ENCODE measurements around the gene KMT2E. TPM values are rescaled to one million over a fixed set of nuclear protein-coding genes. Genes with fewer than 3 reads are reported as not detected.
A peak's percentile ranks its signal among the peaks of the same experiment; 100 is the strongest.

KMT2E gene
- total RNA-seq, 2 experiments from 2014 or later: 63.3 to 63.4 TPM

DNA sequence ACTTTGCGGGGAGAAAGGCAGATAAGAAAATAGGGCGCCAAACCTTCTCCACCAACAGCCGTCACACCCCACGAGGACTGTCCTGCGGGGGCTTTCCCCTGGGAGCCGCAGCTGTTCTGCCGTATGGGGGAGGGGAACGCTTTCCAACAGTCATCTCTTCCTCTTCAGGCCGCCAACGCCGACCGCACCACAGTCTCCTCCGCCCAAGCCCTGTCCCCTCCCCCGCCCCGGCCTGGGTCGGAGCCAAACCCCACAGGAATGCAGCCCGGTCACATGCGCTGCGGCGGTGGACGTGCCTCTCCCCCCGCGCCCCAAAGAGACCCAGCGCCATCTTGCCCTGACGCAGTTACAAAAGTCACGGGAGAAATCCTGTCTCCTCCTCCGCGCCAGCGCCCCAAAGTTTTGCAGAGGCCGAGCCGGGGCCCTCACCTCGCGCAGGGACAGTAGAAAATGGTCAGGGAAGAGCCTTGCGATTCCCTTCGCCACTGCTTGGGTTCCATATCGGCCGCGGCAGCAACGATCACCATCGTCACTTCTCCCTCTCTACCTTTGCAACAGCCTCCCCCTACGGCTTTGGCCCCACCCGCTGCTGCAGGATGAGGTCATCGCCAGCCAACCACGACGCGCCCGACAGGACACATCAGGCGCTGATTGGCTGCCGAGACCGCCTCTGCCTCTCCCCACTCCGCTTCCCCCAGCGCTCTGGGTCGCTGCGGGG, 1.3 kb upstream of the KMT2E start:
- H3K27me3 Mint-ChIP-seq (ENCODE audit: low read depth): no peaks in the 10 kb centered on the region
- H3K9me3 Mint-ChIP-seq: no peaks in the 10 kb centered on the region
- CTCF ChIA-PET: interaction anchor here (14.2 kb wide), 1 partner anchor 31 kb away, joined by 140 read pairs; no protein-coding TSS in a partner anchor
- peaks cover 27% of the 10 kb centered on the region for H3K4me1 Mint-ChIP-seq (ENCODE audit: low read depth)
- intact Hi-C loops (cut with micrococcal nuclease): loop anchor here (1.0 to 5.0 kb wide), 17 partner anchors 29 to 1666 kb away; partner anchors contain the start of genes PSMC2, PUS7, RINT1 and SRPK2
- H3K4me3 Mint-ChIP-seq: peak overlapping the region; percentile 95
- peak; percentile 100 for DNase-seq
- H3K36me3 Mint-ChIP-seq (ENCODE audit: low read depth): peaks cover 82% of the 10 kb centered on the region
- H3K27ac Mint-ChIP-seq: peak overlapping the region; percentile 99

DNA sequence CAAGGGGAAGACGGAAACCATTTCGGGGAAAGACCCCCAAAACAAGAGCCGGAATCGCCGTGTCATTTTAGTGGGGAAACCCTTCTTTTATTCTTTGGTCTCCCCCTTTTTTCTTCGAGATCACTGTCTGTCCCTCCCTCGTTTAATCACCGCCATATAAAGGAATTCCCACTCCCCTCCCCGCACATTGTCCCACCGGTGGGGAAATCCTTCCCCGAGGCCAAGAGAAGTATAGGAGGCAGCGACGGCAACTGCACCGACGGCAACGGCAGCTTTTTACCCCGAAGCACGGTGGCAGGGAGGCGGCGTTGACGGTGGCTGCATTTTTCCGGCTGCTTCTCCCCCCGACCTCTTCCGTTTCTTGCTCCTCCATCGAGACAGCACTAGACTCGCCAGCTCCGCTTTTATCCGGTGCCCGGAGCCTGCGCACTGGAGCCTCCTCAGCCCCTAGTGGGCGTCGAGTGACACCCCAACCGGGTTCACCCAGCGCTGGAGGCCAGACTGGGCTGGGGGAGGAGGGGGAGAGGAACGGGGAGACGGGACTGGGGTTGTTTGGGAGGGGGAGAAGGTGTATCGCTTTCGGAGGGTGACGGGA, 687 bp upstream of the KMT2E start:
- CTCF ChIA-PET: interaction anchor here (14.2 kb wide), 1 partner anchor 32 kb away, joined by 140 read pairs; no protein-coding TSS in a partner anchor
- Mint-ChIP-seq H3K9me3 (no peaks in the 10 kb centered on the region), H3K4me1 (ENCODE audit: low read depth) (peaks cover 25% of the 10 kb centered on the region), H3K27ac (peak overlapping the region; percentile 99), H3K4me3 (peak overlapping the region; percentile 95), H3K27me3 (ENCODE audit: low read depth) (no peaks in the 10 kb centered on the region), H3K36me3 (ENCODE audit: low read depth) (peaks cover 79% of the 10 kb centered on the region)
- intact Hi-C loops (cut with micrococcal nuclease): loop anchor here (1.0 to 5.0 kb wide), 13 partner anchors 68 to 1667 kb away; partner anchors contain the start of genes PSMC2, PUS7, RINT1 and SRPK2
- DNase-seq: peak; percentile 94

DNA sequence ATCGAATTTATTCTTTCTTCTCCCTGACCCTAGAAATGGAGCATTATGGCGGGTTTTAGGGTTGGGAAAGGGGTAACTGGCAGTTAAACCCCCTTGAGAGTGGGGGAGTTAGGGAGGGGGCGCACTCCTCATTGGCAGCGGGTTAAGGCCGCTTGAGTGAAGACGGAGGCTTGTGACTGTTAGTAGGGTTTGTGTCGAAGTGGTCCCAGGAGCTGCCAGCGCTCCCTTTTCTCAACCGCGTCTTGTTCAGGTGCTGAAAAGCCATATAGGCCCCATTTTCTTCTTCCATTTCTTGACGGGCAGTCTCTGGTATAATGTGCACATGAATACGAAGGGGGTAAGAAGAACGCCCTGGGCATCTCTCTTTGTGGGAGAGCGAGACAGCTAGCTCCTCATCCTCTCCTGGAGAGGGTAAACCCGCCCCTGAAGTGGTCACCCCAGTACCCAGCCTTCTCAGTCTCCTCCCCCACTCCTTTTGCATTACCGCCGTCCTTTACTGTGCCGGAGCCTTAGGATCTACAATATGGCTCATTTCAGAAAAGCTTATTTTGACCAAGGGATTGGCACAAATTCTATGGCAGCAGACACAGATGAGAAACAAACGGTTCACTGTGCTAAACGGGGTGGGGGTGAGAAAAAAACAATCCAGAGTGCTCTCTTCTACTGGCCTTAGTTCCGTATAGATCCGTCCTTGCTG, 836 bp downstream of the KMT2E start:
- DNase-seq: peak; percentile 73
- CTCF ChIA-PET: interaction anchor here (0.6 to 14.2 kb wide), 5 partner anchors 10 to 33 kb away, joined by 3 to 140 read pairs (median 3); no protein-coding TSS in a partner anchor
- H3K36me3 Mint-ChIP-seq (ENCODE audit: low read depth): peaks cover 68% of the 10 kb centered on the region
- intact Hi-C loops (cut with micrococcal nuclease): loop anchor here (5.0 kb wide), 4 partner anchors 372 to 792 kb away; partner anchors contain the start of gene SRPK2
- peaks cover 20% of the 10 kb centered on the region for H3K4me1 Mint-ChIP-seq (ENCODE audit: low read depth)
- H3K27me3 Mint-ChIP-seq (ENCODE audit: low read depth): no peaks in the 10 kb centered on the region
- peak overlapping the region; percentile 99 for H3K27ac Mint-ChIP-seq
- H3K4me3 Mint-ChIP-seq: peak overlapping the region; percentile 95
- H3K9me3 Mint-ChIP-seq: no peaks in the 10 kb centered on the region

DNA sequence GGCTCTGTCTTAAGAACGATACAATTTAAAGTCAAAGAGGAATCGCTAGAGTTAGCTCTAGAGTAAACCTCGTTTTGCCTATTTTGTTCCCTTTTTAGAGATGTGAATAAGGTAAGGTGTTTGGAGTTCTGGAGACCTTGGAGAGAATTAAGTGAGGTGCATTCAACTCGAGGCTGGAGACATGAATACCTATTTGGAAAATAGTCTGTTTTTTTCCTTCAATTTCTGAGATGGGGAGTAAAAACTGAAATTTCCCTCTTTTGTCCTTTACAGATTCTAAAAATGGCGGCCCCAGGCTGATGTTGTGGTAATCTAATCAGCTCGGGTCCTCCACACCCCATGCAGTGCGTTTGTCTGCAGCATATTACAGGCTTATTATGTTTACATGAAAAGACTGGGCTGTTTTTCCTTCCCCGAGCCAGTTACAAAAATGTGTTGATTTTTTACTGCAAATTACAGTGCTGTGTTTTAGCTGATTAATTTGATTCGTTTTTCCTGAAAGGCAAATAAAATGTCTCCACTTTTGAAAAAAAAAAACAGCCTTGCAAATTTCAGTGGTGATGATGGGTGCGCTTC, 1.5 kb downstream of the KMT2E start:
- DNase-seq: peak; percentile 56
- H3K36me3 Mint-ChIP-seq (ENCODE audit: low read depth): peaks cover 63% of the 10 kb centered on the region
- no peaks in the 10 kb centered on the region for H3K27me3 Mint-ChIP-seq (ENCODE audit: low read depth)
- H3K9me3 Mint-ChIP-seq: no peaks in the 10 kb centered on the region
- H3K4me1 Mint-ChIP-seq (ENCODE audit: low read depth): peaks cover 22% of the 10 kb centered on the region
- peak overlapping the region; percentile 99 for H3K27ac Mint-ChIP-seq
- H3K4me3 Mint-ChIP-seq: peak overlapping the region; percentile 95
- CTCF ChIA-PET: interaction anchor here (0.5 to 14.2 kb wide), 5 partner anchors 11 to 190 kb away, joined by 3 to 140 read pairs (median 4); no protein-coding TSS in a partner anchor
- intact Hi-C loops (cut with micrococcal nuclease): no loop called here

DNA sequence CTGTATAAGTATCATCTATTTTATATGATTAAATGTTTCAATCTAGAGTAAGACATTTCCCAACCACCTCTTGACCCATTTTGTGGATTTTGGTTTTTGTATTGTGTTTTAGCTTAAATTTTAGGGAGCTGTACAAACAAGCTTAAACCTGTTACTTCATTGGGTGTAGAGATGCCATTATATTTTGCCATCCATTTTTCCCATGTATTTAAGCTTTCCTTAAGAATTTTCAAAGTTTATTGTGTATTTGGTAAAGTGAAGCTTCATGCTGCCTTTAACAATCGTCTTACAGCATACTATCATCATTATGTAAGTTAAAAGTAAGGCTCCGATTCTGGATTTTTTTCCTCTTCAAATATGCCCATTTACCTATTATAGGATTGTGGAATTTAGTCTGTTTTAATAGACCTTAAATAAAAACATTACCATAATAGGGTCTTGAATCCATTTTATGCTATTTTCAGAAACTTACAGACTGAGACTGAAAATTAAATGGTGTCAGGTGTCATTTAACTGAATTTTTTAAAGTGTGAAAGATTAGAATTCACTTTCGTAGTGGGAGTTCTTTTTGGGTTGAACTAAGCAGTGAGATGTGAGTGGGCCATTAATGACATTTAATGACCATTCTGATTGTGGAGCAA, 2.2 kb downstream of the KMT2E start:
- peaks cover 56% of the 10 kb centered on the region for H3K36me3 Mint-ChIP-seq (ENCODE audit: low read depth)
- H3K27me3 Mint-ChIP-seq (ENCODE audit: low read depth): no peaks in the 10 kb centered on the region
- H3K27ac Mint-ChIP-seq: peak overlapping the region; percentile 99
- H3K4me1 Mint-ChIP-seq (ENCODE audit: low read depth): peaks cover 29% of the 10 kb centered on the region
- intact Hi-C loops (cut with micrococcal nuclease): no loop called here
- DNase-seq: no peak
- CTCF ChIA-PET: interaction anchor here (0.5 to 14.2 kb wide), 3 partner anchors 10 to 189 kb away, joined by 4 to 140 read pairs (median 4); no protein-coding TSS in a partner anchor
- H3K4me3 Mint-ChIP-seq: peak overlapping the region; percentile 95
- H3K9me3 Mint-ChIP-seq: no peaks in the 10 kb centered on the region

DNA sequence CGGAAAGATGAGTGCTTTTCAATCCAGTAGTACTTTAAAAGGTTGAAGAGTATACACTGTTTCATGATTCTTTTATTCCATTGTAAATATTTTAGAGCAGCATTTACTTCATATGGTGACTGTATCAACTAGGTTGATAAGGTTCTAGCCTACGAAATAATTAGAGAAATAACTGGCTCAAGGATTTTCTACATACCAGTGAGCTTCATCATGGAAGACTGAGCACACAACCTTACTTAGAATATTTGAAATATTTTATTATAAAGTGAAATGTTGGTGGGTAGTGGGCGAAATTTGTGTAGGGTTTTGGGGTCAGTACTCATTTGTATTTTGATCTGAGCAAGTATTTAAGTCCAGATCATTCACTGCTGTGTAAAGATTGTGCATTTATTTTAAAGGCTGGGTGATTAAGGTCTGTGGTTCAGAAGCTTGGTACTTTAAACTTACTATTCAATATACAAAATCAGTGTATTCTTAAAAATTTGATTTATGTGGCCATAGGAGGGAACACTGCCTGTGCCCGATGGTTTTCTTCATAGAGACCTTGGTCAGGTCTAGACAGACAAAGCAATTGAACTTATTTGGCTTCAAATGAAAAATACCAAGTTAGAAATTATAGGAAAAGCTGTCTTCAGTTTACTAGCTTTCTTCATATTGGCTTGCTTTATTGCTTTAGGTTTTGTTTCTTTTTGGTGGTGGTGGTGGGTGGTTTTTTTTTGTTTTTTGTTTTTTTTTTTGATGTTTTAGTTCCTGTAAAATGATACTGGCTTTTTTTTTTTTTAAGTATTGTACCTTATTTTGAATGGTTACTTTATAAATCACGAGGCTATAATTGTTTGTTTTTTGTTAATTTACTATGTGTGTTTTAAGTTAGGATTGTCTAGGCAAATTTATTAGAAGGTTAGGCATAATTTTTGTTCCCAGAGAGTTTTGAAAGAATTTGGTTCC, 3.0 kb downstream of the KMT2E start:
- no peak for DNase-seq
- peaks cover 36% of the 10 kb centered on the region for H3K4me1 Mint-ChIP-seq (ENCODE audit: low read depth)
- H3K27ac Mint-ChIP-seq: peak overlapping the region; percentile 99
- peaks cover 49% of the 10 kb centered on the region for H3K36me3 Mint-ChIP-seq (ENCODE audit: low read depth)
- no peaks in the 10 kb centered on the region for H3K27me3 Mint-ChIP-seq (ENCODE audit: low read depth)
- CTCF ChIA-PET: interaction anchor here (14.2 kb wide), 1 partner anchor 35 kb away, joined by 140 read pairs; no protein-coding TSS in a partner anchor
- peak overlapping the region; percentile 95 for H3K4me3 Mint-ChIP-seq
- H3K9me3 Mint-ChIP-seq: no peaks in the 10 kb centered on the region
- intact Hi-C loops (cut with micrococcal nuclease): no loop called here

DNA sequence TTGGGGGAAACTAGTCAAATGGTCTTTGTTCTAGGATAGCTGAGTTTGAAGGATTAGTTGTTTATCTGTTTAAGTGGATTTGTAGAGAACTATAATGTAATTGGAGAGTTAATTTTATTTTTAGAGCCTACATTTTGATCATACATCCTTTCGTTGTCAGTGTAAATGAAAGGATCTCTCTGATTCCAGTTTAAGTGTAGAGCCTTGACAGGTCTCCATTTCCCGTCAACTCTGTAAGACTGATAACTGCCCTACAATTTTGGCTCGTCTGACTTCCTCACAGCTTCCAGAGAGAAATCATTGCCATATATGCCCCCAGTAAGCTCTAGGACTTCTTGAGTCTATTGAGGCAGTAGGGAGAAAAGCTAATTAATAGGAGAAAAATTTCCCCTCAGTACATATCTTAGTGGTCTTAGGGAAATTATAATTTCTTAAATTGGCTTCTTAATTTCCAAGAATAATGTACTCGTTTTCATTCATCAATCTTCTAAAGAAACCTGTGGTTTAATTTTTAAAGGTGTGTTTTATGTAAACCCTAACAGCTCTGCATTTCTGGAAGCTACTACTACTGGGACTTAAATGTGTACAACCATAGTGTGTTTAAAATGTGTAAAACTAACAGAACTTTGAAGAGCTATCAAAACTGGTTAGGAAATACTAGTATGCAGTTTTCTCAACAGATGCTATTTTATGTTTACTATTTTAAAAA, 3.8 kb downstream of the KMT2E start:
- Mint-ChIP-seq H3K27me3 (ENCODE audit: low read depth) (no peaks in the 10 kb centered on the region), H3K27ac (peak overlapping the region; percentile 99), H3K36me3 (ENCODE audit: low read depth) (peaks cover 42% of the 10 kb centered on the region), H3K9me3 (no peaks in the 10 kb centered on the region), H3K4me1 (ENCODE audit: low read depth) (peaks cover 43% of the 10 kb centered on the region), H3K4me3 (peak overlapping the region; percentile 95)
- intact Hi-C loops (cut with micrococcal nuclease): no loop called here
- CTCF ChIA-PET: interaction anchor here (1.0 to 14.2 kb wide), 2 partner anchors 8 to 36 kb away, joined by 3 to 140 read pairs; no protein-coding TSS in a partner anchor
- DNase-seq: no peak

DNA sequence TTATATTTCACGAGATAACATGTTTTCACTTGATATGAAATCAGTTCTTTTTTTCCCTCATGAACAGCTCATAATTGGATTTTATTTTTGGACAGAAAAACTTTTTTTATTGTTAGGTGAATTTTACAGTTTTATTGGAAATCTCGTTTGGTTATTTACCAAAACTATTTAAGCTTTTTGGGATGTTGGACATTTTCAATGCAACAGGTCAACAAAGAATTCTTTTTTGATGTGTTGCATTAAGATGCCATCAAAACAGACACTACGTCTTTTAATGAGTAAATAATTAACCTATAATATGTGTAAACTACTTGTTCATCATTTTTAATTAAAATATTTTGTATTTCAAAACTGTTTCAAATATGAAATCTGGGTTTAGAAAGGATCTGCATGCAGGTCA, 5.3 kb downstream of the KMT2E start:
- no peaks in the 10 kb centered on the region for H3K27me3 Mint-ChIP-seq (ENCODE audit: low read depth)
- peaks cover 32% of the 10 kb centered on the region for H3K36me3 Mint-ChIP-seq (ENCODE audit: low read depth)
- CTCF ChIA-PET: interaction anchor here (0.6 kb wide), 1 partner anchor 504 kb away, joined by 3 read pairs; no protein-coding TSS in a partner anchor
- peaks cover 53% of the 10 kb centered on the region for H3K4me1 Mint-ChIP-seq (ENCODE audit: low read depth)
- H3K27ac Mint-ChIP-seq: no peak overlapping the region
- intact Hi-C loops (cut with micrococcal nuclease): no loop called here
- no peak for DNase-seq
- no peaks in the 10 kb centered on the region for H3K9me3 Mint-ChIP-seq
- H3K4me3 Mint-ChIP-seq: peak overlapping the region; percentile 24

DNA sequence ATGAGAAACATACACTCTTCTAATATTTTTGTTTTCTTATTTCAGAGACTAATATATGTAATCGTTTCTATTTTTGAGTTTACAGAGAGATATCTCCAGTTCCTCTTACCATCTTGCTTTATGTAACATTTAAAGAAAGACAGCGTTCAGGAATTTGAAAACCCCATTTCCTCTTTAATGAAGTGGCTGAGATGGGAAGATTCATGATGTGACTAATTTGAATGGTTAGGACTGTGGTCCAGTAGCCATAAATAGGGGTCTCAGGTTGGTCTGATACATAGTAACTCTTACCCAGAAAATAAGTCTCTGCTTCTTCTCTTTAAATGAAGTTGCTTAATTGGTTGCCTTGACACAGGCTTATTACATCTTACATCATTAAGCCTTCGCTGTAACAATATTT, 6.9 kb downstream of the KMT2E start:
- DNase-seq: no peak
- H3K9me3 Mint-ChIP-seq: no peaks in the 10 kb centered on the region
- intact Hi-C loops (cut with micrococcal nuclease): loop anchor here (1.0 to 2.0 kb wide), 2 partner anchors 9 to 14 kb away; no protein-coding TSS in a partner anchor
- H3K4me1 Mint-ChIP-seq (ENCODE audit: low read depth): peaks cover 70% of the 10 kb centered on the region
- peak overlapping the region; percentile 20 for H3K4me3 Mint-ChIP-seq
- peaks cover 16% of the 10 kb centered on the region for H3K36me3 Mint-ChIP-seq (ENCODE audit: low read depth)
- no peaks in the 10 kb centered on the region for H3K27me3 Mint-ChIP-seq (ENCODE audit: low read depth)
- no peak overlapping the region for H3K27ac Mint-ChIP-seq
- CTCF ChIA-PET: interaction anchor here (0.8 to 1.0 kb wide), 3 partner anchors 11 to 40 kb away, joined by 3 to 5 read pairs (median 3); no protein-coding TSS in a partner anchor

DNA sequence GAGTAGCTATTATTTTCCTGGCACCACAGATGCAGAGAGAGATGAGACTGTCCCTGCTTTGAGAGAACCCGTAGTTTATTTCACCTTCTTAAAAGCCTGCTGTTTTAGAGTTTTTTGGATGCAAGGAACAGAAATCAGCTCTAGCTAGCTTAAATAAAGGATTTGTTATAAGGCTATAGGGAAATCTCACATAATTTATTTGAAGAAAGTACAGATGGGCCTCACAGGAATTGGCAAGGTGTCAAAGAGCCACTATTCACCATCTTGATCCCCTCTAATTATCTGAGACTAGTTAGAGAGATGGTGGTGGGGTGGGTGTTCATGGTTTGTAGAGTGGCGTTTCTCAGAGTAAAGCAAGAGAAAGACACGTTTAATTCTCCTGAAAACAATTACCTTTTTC, 7.3 kb downstream of the KMT2E start:
- Mint-ChIP-seq H3K27ac (no peak overlapping the region), H3K36me3 (ENCODE audit: low read depth) (peaks cover 12% of the 10 kb centered on the region), H3K4me3 (no peak overlapping the region), H3K27me3 (ENCODE audit: low read depth) (no peaks in the 10 kb centered on the region), H3K9me3 (no peaks in the 10 kb centered on the region), H3K4me1 (ENCODE audit: low read depth) (peaks cover 74% of the 10 kb centered on the region)
- intact Hi-C loops (cut with micrococcal nuclease): loop anchor here (1.0 to 2.0 kb wide), 2 partner anchors 9 to 15 kb away; no protein-coding TSS in a partner anchor
- DNase-seq: no peak
- CTCF ChIA-PET: interaction anchor here (0.8 to 1.0 kb wide), 3 partner anchors 11 to 40 kb away, joined by 3 to 5 read pairs (median 3); no protein-coding TSS in a partner anchor

Measured in activated naive CD4-positive, alpha-beta T cell treated with anti-CD3 and anti-CD28 coated beads for 36 hours (primary cell).